MM.1S (cell line): ENCODE measurements around the gene CXCL8.

Source experiments
- EZH2 ChIP-seq: fragments of 300-600 bp; sonication (generic); optimal IDR thresholded peaks from 2 replicates; pipeline ENCODE3; 2017; ENCODE audit warnings: low read depth, mild to moderate bottlenecking, antibody characterized with exemption, low read length, mixed read lengths
- TF ChIP-seq, protein P1 (sequence below): fragments of 300-600 bp; sonication (generic); IDR thresholded peaks from 2 replicates; pipeline ENCODE4 v1.5.1; 2016; ENCODE audit warnings: antibody characterized with exemption, low read length, mixed read lengths

DNA sequence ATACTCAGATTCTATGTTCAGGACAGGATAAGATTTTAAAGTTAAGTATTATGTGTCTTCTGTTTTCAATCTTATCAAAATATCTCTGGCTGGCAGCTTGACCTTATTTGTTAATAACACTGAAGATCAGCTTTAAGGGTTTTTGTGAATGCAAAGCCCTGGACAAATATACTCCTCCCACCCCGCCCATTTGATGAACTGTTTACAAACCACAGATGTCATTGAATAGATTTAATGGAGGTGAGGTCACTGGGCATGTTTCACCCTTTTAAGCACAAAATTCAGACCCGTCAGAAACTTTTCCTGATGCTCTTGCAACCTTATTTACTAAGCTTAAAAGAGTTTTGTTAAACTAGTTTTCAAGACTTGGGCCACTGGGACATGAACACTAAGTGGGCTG is 10.1 kb upstream of the CXCL8 start:
- TF ChIP-seq, protein P1, sequence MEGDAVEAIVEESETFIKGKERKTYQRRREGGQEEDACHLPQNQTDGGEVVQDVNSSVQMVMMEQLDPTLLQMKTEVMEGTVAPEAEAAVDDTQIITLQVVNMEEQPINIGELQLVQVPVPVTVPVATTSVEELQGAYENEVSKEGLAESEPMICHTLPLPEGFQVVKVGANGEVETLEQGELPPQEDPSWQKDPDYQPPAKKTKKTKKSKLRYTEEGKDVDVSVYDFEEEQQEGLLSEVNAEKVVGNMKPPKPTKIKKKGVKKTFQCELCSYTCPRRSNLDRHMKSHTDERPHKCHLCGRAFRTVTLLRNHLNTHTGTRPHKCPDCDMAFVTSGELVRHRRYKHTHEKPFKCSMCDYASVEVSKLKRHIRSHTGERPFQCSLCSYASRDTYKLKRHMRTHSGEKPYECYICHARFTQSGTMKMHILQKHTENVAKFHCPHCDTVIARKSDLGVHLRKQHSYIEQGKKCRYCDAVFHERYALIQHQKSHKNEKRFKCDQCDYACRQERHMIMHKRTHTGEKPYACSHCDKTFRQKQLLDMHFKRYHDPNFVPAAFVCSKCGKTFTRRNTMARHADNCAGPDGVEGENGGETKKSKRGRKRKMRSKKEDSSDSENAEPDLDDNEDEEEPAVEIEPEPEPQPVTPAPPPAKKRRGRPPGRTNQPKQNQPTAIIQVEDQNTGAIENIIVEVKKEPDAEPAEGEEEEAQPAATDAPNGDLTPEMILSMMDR = no peak
- TF ChIP-seq EZH2 = no peak
